Germinal center (tissue), 1 donor: ENCODE results near the gene FOXB1.

Experiments used
- DNase-seq: peaks from one replicate; pipeline ENCODE4 v3.0.0; 2012; ENCODE audit warnings: mixed read lengths, low spot score

FOXB1 gene

DNA sequence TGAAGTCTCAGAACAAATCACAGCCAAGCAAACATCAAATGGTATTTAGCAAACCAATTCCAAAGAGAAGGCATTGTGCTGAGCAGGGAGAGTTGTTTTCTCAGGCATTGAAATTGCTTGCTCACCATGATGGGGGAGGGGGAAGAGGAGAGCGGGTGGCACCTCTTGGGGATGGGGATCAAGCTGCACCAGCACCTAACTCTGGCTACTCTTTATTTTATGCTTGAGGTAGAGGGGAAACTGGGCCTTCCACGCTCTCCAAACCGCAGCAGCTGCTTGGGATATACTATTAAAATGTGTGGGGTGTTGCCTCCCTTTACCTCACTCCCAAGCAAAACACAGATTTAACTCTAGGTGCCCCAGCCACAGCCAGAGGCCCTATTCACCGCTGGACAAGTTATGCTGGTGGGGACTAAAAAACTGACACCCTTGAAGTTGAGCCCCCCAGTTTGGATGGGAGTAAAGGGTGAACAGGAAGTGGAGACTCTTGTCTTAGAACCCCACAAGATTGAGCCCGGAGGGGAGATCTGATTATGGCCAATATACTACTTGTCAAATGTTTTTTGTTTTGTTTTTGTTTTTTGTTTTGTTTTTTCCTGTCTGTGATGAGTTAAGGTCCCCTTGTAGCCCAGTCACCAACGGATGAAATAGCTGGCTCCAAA is 5.0 kb upstream of the FOXB1 start:
- DNase-seq: no peak

DNA sequence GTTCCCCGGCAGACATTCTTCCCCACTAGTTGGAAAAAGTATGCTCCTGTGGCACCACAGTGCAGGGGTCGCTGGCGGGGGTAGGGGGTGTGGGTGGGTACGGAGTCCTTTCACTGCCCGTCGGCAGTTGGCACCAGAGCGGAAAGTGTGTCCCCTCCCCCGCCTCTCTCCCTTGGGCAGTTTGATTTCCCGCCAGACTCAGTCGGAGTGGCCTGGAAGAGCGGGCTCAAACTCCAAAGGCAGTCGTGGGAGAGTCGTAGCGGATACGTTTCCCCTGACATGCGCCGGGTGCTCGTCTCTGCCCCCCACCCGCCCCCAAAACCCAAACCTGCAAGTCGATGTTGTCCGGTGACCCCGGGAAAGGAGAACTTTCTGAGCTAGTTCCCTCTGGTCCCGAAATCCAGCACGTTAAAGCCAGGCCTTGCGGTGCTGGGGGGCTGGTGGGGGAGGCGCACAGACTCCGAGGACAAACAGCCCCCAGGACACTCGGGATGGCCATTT is 4.4 kb upstream of the FOXB1 start:
- no peak for DNase-seq

DNA sequence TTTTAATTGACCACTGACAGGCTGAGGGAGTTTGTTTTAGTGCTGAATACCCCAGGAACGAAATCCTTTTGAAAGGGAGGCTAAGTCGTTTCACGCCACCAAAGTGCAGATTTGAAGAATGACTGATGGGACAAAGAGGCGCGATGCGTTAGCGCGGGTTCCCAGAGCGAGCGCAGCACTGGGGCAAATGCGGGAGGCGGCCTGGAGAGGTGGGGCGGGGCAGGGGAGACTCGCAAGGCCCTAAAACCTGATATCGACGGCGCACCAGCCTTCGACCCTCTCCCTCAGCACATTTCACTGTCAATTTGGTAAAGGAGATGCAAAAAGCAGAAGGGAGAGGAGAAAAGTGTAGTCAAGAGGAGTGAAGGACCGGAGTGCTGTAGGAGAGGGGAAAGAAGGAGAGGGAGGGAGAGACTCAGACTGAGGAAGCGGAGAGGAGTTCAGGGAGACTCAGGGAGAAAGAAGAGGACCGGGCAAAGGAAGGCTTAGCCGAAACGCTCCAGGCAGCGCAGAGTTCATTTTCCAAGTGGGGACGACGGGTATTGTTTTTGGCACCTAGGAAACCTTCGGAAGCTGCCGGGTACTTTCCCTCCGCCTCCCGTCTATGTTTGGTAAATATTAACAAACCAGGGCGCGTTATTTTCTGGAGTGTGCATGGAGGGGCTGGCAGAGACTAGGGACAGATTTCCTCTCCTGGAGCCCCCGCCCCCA is 3.8 kb upstream of the FOXB1 start:
- DNase-seq: no peak

DNA sequence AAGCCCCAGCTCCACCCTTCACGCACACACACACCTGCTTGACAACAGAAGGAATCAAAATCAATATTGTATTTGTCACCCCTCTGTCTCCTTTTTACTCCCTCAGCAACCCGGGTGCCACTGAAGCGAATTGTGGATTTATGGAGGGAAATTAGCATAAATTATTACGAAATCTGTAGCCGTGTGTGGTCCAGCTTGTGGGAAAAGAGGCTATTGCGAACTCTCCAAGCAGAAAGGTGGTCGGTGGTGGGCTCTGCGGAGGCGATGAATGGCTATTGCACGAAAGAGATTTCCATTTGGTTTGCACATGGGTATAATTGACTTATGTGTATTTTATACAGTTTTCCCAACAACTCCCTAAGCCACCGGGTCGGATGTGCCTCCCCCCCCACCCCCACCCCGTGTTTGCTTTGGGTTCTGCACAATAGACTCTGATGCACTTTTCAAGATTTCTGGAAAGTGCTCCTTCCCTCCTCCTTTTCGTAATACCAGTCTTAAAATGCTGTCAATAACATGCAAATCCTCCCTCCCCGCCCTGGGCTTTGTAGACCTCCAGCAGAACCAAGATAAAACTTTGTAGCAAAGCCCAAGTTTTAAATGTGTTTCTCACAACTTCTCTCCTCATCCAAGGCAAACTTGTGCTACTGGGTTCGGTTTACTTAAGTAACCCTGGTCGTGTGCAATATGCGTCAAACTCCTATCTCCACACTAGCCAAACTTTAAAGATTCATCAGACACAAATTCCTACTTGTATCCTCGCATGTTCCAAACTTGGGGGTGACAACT is 3.1 kb upstream of the FOXB1 start:
- no peak for DNase-seq

DNA sequence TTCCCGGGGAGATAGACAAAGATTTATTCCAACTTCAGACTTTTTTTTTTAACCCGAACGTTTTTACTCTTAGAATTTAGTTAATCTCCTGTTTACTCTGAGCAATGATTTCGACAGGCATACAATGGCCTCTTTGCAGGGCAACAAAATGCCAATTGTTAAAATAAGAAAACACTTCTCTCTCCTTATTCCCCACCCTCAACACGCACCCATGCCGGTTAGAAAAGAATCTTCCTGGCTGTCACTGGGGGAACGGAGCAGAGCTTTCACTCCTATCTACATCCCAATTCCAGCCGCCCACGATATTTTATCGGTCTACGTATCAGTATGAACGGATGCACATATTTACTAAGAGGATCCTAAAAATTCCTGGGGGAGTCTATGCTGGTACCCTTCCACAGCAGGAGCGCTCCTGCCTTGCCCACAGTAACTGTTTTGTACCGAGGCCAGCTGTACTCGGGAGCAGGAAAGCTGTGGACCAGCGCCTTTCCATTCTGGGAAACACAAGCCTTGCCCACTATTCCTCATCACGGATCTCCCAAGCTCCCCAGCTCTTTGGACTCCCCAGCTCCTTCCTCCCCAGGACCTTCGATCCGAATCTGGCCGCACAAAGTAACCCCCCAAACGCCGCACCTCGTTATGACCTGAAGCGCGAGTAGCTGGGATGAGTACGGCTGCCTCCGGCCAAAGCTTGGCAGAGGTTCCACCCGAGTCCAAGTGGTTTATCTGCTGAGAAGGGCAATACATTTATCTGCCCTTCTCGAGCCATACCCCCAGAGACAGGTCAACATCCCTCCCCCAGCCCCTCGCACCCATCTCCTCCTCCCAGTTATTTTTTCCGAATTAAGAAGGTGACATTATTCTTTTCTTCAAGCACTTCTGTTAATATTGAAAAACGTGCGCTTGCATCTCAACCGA is 2.2 kb upstream of the FOXB1 start:
- DNase-seq: no peak

DNA sequence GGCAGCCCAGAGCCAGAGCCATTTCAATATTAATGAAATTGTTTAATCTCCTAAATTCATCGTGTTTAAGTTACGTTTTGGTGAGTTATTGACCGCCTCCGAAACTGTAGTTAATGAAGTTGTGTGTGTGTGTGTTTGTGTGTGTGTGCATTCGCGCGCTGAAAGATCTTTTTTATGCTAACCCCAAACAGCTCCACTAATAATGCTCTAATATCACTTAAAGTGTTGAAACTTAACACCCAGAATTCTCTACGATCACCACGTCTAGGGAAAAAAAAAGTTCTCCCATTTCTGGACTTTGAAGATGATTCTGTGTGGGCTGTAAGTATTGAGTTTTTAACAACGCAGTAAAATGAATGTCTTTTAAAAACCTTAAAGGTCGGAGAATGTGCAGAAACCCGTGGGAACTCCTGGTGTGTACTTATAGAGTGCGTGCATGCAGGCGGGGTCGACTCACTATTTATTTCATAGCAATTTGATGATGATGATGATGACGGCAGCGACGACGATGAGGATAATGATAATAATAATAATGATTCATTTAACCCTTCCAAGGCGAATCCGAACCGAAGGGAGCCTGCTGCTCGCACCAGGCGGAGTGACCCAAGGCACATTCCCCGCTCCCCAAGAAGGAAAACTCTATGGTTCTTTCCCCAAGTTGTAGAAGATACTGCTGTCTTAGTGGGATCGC is 1.4 kb upstream of the FOXB1 start:
- DNase-seq: no peak

DNA sequence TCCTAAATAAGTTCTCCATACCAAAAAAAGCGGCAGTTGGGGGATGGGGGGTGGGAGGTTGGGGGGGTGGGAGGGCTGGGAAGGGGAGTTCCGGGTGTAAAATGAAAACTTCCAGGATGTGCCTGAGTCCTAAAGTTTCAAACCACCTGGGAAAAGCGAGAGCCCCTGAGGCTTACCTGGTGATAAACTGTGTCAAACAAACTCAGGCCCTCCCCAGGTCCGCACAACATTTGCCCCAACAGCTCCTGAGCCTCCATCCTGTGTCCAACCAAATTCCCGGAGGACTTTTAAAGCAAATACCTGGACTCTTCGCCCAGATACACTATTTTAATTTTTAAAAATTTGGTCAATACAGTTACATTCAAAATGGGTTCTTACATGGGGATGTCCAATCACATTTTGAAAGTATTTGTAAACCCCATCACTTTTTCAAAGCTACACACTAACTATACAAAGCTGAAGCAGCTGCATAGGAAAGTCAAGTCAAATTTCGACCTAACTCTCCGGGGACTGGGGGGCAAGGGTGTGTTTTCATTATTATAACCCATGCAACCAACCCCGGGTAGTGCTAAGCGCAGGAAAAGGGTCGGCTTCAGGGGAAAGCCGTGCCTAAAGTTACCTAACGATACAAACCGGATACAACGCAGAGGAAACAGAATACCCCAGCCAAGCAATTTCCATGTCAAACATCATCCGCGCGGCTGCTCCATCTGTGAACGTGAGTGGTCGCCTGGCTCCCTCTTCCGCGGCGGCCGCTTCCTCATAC is 685 bp upstream of the FOXB1 start:
- no peak for DNase-seq

DNA sequence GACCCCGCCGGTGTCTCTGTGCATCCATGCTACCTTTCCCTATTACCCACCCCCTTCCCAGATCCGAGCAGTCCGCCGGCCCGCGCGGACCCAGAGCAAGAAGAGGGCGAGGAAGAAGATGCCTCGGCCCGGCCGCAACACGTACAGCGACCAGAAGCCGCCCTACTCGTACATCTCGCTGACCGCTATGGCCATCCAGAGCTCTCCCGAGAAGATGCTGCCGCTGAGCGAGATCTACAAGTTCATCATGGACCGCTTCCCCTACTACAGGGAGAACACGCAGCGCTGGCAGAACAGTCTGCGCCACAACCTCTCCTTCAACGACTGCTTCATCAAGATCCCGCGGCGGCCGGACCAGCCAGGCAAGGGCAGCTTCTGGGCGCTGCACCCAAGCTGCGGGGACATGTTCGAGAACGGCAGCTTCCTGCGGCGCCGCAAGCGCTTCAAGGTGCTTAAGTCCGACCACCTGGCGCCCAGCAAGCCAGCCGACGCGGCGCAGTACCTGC is 788 bp downstream of the FOXB1 start:
- no peak for DNase-seq

DNA sequence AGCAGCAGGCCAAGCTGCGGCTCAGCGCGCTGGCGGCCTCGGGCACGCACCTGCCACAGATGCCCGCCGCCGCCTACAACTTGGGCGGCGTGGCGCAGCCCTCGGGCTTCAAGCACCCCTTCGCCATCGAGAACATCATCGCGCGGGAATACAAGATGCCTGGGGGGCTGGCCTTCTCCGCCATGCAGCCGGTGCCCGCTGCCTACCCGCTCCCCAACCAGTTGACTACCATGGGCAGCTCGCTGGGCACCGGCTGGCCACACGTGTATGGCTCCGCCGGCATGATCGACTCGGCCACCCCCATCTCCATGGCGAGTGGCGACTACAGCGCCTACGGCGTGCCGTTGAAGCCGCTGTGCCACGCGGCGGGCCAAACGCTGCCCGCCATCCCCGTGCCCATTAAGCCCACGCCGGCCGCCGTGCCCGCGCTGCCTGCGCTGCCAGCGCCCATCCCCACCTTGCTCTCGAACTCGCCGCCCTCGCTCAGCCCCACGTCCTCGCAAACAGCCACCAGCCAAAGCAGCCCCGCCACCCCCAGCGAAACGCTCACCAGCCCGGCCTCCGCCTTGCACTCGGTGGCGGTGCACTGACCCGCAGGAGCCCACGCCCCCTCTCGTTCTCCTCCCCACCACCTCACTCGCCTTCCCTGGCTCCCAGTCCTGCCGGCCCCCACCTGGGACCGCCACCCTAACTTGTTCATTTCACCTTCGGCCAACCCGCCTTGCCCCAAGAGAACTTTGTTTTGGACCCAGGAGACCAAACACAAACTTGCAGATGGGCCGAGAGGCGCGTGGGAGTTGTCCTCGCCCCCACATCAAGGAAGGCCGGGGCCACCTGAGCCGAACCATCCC is 1.5 kb downstream of the FOXB1 start:
- DNase-seq: no peak

DNA sequence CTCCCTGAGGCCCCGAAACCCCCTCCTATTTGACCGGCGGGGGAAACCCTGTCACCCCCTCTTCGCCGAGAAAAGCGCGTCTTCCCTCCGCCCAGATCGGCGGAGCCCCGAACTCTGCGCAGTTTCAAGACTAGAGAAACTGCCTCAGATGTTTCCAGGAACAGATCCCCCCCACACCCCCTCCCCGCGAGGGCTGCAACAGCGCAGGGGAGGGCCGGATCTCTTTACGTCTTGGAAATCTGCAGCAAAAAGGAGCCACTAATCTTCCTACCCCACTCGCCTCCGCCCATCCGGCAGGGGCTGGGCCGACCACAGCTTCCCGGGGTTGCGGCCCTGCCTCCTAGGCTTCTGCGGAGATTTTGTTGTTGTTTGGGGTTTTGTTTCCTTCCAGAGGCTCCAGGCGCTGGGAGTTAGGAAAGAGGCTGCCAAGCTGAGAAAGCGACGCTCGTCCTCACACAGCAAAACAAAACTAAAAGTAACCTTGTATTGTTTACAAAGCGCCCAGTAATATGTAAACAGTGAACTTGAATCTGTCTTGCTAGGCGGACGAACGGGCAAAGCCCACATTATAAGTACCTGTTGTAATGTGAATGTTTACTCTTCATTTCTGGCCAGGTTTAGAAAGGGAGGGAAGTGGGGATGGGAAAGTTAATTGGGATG is 2.2 kb downstream of the FOXB1 start:
- no peak for DNase-seq

DNA sequence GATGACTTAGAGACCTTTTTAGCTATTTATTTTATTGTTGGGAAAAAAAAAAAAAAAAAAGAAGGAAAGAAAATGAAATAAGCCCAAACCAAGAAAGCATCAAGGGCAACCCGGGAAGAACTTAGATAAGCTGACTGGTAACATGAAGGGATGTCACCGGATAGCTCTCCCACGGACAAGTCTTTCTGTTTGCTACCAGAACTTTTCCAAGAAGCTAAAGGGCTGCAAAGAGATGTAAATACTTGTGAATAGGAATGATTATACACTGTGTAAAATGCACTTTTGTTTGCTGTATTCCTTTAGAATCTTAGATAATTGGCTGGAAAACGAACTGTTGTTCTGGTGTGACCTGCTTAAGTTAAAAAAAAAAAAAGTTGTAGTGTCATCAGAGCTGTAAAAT is 2.8 kb downstream of the FOXB1 start:
- DNase-seq: no peak

DNA sequence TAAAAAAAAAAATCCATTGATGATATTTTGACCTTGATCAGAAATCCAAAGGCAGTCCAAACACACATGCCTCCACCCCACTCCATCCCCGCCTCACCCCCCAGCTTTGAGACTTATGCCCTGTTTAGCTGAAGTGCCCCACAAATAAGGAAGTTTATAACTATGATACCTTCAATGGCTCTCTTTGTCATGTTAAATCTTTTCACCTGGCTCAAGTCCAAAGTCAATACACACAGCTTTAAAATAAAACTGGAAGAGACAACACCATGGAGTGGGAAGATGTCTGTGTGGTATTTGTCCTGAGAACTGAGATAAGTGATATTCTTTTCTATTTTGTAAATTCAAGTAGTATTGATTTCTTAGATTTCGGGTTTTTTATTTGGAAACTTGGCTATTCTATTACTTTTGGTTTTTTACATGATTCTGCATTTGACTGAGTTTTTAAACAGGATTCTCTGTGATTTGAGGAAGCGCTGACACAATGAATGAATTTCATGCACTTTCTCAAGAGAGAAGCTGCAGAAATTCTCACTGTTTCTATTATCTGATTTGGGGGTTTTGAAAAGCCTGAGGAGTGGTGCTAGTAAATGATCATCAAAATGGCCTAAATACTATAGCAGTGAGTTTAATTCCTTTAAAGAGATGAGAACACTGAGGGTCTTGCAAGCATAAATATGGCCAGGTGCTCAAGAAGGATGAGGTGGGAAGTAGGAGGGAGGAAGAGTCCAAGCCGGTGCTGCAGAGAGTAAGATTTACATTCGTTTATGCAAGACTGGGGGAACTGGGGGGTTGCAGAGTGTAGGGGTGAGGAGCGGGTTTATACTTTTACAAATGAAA is 5.2 kb downstream of the FOXB1 start:
- no peak for DNase-seq

DNA sequence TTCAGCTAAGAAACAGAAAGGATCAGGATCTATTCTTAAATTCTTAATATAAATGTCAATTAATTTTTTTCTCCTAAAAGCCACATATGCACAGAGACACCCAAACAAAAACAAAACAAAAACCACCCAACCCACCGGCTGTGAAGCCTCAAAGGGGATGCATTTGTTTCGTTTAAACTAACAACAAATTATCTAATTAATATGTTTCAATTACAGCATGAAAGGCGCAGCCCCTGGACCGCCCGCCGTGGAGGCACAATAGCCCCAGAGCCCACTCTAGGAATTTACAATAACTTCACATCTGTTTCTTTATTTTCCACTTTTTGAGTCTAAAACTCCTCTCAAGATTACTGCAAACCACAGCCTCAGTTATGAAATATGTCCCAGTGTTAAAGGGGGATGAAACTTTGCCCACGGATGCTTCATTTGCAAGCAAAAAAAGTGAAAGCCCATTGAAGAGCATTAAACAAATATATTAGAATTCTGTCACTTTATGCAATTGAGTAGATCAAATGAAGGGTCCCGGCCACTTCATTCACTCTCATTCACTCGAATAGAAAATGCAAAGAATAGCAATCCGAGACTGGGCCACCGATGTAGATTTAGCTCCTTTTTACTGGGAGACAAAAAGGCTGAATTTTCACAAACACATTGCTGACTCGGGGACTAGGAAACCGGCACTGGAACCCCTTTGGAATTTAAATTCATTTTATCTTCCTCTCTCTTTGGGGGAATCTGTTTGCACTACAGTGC is 6.0 kb downstream of the FOXB1 start:
- no peak for DNase-seq

DNA sequence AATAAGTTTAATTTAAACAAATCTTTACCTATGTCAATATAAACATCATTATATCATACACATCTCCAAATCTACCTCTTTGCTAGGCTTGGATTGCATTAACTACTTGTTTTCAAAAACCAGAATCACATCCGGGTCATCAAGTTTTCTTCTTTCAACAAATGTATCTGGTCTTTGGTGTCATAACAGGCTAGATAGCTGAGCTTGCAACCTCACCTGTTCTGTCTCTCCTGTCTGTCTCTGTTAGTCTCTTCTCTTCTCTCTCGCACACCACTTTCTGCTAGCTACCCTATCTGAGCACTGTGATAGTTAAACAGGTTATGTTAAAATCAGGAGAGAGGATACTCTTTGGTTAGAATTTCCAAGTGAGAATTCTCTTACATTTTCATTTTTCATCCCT is 6.7 kb downstream of the FOXB1 start:
- DNase-seq: no peak

DNA sequence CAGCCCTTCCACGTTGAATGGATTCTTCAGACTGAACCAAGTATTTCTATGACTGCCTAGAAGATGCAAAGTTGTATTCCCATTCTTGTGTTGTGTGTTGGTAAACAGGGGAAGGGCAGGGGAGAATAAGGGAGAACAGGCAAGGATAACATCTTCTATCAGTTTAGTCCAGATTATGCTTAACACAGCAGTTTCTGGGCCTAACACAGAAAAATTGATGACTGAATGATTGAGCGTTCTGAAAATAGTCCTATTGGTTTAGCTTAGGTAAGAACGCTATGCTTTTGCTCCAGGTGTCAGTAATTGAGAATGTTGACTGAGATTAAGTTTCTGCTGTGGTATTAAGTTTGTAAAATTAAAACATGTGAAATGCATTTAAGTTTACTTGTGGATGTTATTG is 8.6 kb downstream of the FOXB1 start:
- no peak for DNase-seq

DNA sequence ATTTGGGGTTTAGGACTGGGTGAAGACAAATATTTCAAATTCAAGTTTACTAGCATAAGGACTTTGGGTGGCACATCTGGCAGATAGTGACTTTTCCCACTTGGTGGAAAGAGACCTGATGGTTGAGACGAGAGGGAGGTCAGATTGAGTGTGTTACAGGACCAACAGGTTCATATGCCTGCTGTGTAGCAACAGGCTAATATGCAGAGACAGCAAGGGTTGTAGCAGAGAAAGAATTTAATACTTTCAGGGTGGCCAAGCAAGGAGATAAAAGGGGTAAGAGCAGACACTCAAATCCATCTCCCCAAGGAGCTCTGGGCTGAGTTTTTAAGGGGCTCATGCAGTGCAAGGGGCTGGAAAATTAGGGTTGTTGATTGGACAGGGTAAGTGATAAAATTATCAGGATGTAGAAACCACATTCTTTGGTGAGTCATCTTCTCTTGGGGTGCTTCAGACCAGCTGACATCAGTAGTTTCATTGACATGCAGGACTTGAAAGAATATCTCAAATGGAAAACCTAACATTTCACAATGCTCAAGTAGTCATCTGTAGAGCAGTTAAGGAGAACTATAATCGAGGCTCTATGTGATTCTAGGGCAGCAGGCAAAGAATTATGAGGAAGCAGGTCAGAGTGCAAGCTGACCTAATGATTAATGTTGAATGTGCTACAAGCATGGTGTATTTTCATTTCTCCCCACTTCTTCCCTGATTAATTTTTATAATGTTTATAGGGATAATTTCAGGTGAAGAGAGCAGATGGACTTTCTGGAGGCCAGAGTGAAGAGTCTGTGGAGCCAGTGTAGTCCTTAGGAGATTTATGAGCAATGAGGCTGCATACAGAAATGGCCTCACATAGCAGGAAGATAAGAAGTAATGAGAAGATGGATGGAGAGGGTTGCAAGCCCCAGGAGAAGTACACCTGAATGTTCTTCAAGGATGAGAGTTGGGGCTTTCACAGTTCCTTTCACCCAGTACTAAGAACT is 13.7 kb downstream of the FOXB1 start:
- DNase-seq: no peak
